GM20000 (cell line): ENCODE data around the gene SARS2.

ENCODE experiments used
- DNase-seq: peaks from one replicate; pipeline ENCODE4 v3.0.0; 2012; ENCODE audit warnings: low spot score
- TF ChIP-seq, protein P1 (sequence below): IDR thresholded peaks from 2 replicates; pipeline ENCODE4 v1.5.1; 2012; ENCODE audit warnings: mild to moderate bottlenecking, control low read depth; ENCODE audit errors: extremely low read depth, missing control alignments

The SARS2 gene

DNA sequence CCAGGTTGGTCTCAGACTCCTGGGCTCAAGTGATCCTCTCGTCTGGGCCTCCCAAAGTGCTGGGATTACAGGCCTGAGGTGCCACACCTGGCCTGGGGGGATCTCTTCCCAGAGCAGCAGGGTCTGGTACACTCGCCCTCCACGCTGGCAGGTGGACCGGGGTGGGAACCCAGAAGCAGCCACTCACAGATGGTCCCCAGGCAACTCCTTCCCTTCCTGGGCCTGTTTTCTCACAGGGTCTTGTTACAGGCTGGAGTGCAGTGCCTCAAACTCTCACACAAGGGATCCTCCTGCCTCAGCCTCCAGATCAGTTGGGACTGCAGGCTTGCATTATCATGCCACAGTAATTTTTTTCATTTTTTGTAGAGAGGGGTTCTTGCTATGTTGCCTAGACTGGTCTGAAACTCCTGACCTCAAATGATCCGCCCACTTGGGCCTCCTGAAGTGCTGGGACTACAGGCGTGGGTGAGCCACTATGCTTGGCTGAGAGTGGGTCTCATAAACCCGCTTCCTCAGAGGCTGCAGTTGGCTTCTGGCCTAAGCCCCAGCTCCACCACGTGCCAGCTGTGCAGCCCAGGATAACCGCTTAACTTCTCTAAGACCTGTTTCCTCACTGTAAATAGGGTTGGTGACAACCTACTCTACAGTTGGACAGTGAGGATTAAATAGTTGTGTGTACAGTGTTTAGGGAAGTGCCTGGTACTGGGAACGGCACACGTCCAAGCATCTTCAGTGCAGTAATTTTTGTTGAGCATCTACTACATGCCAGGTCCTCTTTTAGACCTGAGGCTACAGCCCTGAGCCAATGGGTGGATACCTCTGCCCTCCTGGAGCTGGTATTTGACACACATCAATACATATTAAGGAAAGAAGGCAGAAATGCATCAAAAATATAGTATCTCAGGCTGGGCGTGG lies 17.7 kb downstream of the SARS2 start:
- TF ChIP-seq, protein P1, sequence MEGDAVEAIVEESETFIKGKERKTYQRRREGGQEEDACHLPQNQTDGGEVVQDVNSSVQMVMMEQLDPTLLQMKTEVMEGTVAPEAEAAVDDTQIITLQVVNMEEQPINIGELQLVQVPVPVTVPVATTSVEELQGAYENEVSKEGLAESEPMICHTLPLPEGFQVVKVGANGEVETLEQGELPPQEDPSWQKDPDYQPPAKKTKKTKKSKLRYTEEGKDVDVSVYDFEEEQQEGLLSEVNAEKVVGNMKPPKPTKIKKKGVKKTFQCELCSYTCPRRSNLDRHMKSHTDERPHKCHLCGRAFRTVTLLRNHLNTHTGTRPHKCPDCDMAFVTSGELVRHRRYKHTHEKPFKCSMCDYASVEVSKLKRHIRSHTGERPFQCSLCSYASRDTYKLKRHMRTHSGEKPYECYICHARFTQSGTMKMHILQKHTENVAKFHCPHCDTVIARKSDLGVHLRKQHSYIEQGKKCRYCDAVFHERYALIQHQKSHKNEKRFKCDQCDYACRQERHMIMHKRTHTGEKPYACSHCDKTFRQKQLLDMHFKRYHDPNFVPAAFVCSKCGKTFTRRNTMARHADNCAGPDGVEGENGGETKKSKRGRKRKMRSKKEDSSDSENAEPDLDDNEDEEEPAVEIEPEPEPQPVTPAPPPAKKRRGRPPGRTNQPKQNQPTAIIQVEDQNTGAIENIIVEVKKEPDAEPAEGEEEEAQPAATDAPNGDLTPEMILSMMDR = no peak
- no peak for DNase-seq

DNA sequence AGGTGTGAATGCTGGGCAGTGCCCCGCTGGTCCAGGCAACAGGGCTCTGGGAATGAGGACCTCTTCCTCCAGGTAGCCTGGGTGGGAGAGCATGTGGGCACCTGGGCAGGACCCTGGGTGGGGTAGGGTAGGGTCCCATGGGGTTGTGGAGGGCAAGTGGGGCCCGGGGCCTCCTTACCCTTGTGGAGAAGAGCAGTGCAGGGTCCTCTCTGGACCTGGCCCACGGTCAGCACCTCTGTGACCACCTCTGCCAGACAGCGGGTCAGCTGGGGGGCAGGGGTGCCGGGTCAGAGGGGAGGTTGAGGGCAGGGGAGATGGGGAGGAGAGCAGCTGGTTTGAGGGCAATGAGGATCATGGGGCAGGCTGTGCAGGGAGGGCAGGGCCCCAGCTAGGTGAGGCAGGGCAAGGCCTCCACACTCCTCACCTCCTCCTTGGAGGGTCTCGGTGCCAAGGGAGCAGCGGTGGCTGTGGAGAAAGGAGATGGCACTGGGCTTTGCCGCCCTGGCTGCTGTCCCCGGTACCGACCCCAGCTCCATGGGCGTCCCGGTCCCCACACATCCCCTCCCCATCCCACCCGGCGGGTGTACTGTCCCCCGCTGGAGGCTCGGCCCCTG lies 19.1 kb downstream of the SARS2 start:
- no peak for DNase-seq
- TF ChIP-seq, protein P1 = no peak

DNA sequence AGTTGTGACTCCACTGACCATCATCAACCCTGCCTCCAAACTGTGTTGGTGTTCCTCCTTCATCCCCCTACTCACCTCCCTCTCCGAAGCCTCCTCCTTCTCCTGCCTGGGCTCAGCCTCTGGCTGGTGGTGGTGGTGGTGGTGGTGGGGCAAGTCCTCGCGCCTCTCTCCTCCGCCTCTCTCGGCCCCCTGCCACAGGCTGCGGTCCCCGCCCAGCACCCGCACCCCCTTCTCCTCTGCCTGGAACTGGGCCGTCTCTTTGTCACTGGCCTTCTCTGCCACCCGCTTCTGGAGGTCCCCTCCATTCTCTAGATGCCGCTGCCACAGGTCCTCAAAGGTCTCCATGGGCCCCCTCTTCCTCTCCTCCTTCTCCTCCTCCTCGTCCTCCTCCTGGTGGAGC lies 20.1 kb downstream of the SARS2 start:
- no peak for DNase-seq
- TF ChIP-seq, protein P1 = no peak

DNA sequence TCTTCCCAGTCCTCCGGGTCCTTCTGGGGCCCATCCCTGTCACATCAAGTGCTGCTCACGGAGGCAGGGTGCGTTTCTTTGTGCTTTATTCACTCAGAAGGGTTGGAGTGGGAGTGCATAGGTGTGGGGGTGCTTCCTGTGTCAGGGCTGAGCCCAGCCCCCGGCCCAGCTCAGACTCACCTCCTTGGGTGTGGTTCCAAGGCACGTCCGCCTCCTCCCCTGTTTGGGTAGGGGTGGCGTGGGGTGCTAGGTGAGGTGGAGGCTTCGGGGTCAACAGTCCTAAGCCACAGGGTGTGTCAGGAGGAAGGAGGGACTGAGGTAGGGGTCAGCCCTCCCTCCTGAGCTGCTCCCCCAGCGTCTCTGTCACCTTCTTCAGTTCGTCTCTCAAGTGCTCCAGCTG lies 21.7 kb downstream of the SARS2 start:
- TF ChIP-seq, protein P1 = no peak
- DNase-seq = no peak

DNA sequence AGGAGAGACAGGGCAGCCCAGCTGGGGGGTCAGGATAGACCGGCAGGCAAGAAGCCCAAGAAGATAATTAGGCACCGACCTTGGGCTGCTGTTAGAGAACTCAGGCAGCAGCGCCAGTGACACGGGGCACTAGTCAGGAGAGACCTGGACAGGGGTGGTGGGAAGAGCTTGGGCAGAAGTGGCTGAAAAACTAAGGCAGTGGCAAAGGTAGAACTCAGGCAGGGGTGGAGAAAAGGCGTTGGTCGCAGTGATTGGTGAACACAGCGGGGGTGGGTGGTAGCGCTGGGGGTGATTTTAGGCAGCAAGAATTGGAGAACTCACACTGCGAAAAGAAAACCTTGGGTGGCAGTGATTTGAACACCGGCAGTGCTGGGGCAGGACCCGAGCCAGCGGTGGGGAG lies 22.9 kb downstream of the SARS2 start:
- DNase-seq = no peak
- TF ChIP-seq, protein P1 = no peak

DNA sequence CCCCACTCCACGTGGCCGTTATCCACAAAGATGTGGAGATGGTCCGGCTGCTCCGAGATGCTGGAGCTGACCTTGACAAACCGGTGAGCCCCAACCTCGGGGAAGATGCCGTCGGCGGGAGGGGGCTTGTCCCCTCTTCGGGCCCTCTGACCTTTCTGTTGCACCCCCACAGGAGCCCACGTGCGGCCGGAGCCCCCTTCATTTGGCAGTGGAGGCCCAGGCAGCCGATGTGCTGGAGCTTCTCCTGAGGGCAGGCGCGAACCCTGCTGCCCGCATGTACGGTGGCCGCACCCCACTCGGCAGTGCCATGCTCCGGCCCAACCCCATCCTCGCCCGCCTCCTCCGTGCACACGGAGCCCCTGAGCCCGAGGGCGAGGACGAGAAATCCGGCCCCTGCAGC lies 23.3 kb downstream of the SARS2 start:
- no peak for DNase-seq
- TF ChIP-seq, protein P1 = no peak

DNA sequence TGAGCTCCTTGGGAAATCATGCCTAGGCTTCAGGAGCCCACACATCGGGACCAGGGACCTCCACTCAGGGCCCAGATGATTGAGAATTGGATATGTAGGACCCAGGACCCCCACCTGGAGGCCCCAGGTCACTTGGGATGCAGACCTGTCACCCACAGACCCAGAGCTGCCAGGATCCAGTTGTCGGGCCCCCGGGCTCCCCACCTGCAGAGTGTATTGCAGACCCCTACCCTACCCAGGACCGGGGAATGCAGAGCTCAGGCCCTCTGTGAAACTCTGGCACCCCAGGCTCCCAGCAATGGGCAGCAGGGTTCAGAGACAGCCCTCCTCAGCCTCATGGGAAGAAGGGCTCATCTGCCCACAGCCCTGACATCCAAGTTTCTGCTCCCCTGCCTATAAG lies 24.9 kb downstream of the SARS2 start:
- TF ChIP-seq, protein P1 = no peak
- no peak for DNase-seq
